Astrocyte (in vitro differentiated cells and primary cell): ENCODE data around the gene BIN2.
"Not testable (repeated sequence)": the region's sequence is repeated elsewhere in the genome, so short reads cannot be mapped to it uniquely, and the experiment has no call there.

Experiments used
- EZH2 ChIP-seq: IDR thresholded peaks from 2 replicates; pipeline ENCODE4 v1.6.1; 2012; ENCODE audit warnings: mild to moderate bottlenecking, low read length, inconsistent platforms; ENCODE audit not compliant: insufficient read depth
- TF ChIP-seq, protein P1 (sequence below): IDR thresholded peaks from 2 replicates; pipeline ENCODE4 v1.5.1; 2011; ENCODE audit warnings: low read depth, mild to moderate bottlenecking, inconsistent platforms, low read length, moderate library complexity; ENCODE audit not compliant: insufficient read depth

- TF ChIP-seq, protein P1, sequence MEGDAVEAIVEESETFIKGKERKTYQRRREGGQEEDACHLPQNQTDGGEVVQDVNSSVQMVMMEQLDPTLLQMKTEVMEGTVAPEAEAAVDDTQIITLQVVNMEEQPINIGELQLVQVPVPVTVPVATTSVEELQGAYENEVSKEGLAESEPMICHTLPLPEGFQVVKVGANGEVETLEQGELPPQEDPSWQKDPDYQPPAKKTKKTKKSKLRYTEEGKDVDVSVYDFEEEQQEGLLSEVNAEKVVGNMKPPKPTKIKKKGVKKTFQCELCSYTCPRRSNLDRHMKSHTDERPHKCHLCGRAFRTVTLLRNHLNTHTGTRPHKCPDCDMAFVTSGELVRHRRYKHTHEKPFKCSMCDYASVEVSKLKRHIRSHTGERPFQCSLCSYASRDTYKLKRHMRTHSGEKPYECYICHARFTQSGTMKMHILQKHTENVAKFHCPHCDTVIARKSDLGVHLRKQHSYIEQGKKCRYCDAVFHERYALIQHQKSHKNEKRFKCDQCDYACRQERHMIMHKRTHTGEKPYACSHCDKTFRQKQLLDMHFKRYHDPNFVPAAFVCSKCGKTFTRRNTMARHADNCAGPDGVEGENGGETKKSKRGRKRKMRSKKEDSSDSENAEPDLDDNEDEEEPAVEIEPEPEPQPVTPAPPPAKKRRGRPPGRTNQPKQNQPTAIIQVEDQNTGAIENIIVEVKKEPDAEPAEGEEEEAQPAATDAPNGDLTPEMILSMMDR: not testable (repeated sequence)
- TF ChIP-seq EZH2: not testable (repeated sequence)
Observed at GRCh38 chr12:51300768-51301167, 23.2 kb downstream of the BIN2 start.
